GM11168 (cell line): Measurements from ENCODE around the gene ACTN1.

ENCODE experiments used
- in situ Hi-C: fragments of 300-500 bp; cut with MboI; formaldehyde crosslinking; loops from one replicate; pipeline ENCODE4 v1.12.0; 2022; ENCODE audit warnings: low sequenced_read_pairs; ENCODE audit not compliant: unreplicated experiment

ACTN1 gene

GRCh38 chr14:68939893-68940613 lies 39.0 kb downstream of the ACTN1 start:
- in situ Hi-C loops, result no loop called here

GRCh38 chr14:68939181-68939892 lies 39.8 kb downstream of the ACTN1 start:
- in situ Hi-C loops, result no loop called here

DNA sequence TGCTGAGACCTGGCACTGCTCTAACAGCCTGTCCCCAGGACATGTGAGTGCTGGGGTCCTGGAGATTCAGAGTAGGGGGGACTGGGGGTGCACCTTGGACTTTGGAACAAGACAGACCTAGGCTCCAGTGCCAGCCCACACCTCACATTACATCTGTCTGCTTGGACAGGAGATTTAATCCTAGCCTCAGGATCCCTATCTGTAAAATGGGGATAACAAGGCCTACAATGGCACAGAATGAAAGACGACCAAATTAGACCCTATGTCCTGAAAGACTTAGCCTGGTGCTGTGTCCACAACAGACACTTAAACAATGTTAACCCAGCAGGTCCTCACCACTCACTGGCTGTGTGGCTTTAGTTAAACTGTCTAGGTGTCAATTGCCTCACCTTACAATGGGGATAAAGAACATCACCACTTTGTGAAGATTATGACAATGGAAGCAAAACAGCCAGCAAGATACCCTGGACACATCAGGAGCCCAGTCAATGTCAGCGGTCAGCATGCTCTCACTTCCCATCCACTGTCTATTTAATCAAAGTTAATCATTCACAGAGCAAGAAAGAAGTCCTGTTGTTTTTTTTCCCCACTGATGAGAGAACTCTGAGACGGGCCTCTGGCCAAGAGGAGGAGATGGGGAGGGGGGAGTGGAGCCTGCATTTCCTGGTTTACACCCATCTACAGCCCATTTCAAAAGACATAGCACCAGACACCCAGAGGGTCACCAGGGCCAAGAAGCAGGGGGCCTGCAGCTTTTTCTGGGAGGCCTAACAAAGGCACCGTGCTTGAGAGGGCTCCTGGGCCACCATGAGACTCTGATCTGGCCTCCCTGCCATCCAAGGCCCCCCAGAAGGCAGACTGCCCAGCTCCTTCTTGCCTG lies 40.6 kb downstream of the ACTN1 start:
- in situ Hi-C loops, result no loop called here

DNA sequence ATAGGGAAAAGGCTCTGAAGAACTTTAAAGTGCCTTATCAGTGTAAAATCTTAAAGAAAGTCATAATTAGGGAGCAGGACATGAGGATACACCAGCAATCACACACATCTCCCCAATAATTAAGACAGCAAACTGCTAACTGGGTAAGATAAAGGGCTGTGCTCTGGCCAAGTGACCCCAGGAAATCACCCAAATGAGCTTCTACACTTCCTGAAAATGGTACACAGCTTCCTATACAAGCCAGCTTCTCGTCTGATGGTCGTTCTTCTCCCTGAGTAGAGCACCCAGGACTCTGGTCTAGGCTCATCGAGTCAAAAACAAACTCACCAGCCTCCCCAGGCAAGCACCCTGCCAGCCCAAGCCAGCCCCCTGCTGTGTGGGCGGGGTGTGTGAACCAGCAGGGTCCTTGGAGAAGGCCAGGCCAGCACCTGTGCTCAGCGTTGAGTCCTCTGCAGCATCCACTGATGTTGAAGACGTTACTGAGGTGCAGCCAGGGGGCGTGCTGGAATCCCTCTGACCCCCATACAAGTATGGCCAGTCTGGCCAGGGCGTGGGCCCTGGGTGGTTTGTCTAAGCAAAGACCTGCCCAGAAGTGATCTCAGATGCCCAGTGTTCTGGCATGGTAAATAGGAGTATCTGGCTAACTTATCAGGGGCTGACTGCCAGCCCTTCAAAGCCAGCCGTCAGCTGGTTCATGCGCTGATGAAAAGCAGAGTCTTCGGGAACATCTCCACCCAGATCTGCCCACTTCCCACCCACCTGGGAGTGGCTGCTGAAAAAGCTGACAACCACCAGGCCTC lies 41.4 kb downstream of the ACTN1 start:
- in situ Hi-C loops, result no loop called here

DNA sequence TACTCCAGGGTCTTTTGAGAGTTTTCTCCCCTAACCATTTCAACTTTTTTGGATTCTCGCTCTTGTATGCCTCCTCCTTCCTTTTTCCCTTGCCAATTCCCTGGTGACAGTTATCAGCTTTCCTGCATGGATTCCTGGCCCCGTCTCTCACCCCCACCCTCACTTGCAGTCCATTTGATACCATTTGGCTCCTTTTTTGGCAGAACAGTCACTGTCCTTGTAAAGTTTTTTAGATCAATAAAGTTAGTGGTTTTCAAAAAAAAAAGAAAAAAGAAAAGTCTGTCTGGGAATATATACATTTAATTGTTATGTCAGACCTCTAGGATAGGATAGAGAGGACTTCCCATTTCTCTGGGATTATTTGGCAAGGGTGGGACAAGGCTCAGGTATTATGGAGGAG lies 42.1 kb downstream of the ACTN1 start:
- in situ Hi-C loops, result no loop called here

GRCh38 chr14:68936476-68936875 lies 42.6 kb downstream of the ACTN1 start:
- in situ Hi-C loops, result no loop called here

DNA sequence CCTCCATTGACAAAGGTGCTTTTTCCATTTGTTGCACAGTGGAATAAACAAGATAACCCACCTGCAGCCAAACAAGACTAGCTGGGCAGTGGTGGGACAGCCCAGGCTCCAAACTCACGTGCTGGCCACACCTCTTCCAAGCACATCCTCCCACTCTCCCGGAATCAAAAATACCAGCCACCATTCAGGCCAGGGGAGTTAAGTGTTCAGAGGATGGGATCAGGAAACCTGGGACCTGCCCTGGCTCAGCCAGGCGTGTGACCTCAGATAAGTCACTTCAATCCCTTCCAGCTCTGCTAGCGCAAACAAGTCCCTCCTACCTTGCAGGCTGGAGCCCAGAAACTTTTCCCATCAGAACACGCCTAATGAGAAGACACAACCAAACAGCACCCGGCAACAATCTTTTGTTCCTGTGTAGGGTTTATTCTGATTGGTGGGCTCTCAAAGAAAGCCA lies 43.3 kb downstream of the ACTN1 start:
- in situ Hi-C loops, result no loop called here

DNA sequence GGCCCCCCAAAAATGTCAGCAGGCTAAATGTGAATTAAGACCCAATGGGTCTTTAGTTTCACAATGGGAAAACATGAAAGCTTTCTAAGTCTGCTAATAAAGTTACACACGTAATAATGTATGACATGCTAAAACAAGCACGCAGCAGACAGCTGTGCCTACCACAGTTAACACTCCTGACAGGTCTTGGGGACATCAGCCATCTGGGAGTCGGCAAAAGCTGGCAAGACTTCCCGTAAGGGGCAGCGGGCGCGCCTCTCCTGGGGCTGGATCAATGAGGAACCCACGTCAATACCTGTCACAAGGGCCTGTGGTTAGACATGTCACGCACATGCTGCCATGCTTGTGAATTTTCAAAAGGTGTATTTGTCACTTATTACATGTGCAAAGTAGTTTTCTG lies 45.0 kb downstream of the ACTN1 start:
- in situ Hi-C loops, result no loop called here

GRCh38 chr14:68932686-68933085 lies 46.4 kb downstream of the ACTN1 start:
- in situ Hi-C loops, result no loop called here

DNA sequence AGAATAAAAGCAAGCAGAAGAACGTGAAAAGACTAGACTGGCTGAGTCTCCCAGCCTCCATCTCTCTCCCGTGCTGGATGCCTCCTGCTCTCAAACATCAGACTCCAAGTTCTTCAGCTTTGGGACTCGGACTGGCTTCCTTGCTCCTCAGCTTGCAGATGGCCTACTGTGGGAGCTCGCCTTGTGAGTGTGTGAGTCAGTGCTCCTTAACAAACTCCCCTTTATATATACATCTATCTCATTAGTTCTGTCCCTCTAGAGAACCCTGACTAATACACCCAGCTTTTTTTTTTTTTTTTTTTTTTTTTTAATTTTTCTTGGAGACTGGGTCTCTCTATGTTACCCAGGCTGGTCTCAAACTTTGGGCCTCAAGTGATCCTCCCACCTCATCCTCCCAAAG lies 46.9 kb downstream of the ACTN1 start:
- in situ Hi-C loops, result no loop called here

GRCh38 chr14:68931474-68932051 lies 47.5 kb downstream of the ACTN1 start:
- in situ Hi-C loops, result no loop called here

DNA sequence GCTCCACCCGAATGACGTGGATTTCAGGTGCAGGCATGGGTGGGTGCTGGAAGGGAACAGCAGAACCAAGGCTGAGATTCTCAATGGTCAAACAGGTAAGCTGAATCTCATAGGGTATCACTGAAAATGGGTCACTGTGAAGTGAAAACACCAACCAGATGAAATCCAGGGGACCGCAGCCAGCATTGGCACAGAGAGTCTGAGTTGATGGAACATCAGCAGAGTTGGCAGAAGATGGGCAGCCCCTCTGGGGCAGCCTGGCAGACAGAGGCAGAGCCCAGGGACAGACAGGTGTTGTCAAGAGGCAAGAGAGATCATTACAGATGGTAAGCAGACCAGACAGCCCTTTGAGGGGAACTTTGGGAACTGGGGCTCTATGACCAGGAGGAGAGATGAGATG lies 48.0 kb downstream of the ACTN1 start:
- in situ Hi-C loops, result no loop called here

DNA sequence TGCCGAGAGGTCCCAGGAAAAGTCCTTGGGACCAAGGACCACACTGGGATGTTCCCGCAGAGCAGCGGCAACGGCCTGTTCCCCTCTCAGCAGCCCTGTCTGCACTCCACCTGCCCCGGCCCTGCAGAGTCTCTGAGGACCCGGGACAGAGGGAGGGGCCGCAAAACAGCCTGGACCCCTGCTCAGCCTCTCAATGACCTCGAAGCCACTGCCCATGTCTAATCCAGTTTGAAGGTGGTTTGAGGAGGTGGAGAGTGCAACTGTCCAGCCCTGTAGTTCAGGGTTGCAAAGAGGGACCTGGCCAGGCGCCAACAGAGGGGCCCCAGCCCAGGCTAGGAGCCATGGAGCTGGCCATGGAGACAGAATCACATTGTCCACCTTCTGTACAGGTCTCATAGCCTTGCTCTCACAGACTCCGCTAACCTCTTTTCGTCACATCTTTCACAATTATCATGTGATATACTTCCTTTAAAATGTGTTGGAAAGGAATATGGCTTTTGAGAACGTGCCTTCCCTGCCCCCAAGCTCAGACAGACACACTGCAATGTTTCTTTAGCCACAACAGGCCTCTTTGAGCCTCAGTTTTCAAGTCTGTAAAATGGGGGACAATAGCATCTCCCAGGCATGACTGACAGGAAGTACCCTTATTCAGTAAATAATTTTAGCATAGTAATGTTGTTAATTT lies 49.3 kb downstream of the ACTN1 start:
- in situ Hi-C loops, result no loop called here

GRCh38 chr14:68928770-68929550 lies 50.1 kb downstream of the ACTN1 start:
- in situ Hi-C loops, result no loop called here

- in situ Hi-C loops, result no loop called here
These were observed 51.0 kb downstream of the ACTN1 start for GRCh38 chr14:68927956-68928675.

DNA sequence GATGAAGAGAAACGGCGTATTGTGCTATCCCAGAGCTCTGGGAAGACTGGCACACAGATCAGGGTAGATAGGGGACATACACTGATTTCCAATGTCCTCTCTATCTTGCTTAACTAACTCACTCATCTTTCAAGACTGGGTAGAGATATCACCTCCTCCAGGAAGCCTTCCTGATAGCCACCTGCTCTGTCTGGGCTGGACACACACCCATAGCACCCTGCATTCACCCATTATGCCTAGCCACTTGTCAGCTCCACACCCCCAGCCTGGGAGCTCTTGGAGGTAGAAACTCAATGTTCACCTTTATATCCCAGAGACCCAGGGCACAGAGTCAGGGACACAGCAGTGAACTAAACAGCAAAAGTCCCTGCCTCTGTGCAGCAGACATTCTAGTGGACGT lies 52.0 kb downstream of the ACTN1 start:
- in situ Hi-C loops, result no loop called here

- in situ Hi-C loops, result no loop called here
These were observed 52.9 kb downstream of the ACTN1 start for GRCh38 chr14:68926236-68926635.

DNA sequence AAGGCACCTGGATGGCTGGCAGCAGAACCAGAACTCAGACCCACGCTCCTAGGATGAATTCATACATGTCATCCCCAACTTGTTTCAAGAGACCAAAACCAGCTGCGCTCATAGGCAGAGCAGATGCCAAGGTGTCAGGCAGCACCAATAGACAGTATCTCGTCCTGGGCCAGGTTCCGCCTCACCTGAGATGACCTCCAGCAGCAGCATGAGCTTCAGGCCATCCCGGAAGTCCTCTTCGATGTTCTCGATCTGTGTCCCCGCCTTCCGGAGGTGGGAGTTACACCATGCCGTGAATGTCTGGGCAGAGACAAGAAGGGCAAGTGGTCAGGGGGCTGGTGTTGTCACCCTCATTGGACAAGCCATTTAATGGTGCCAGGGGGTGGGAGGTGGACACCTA lies 53.7 kb downstream of the ACTN1 start:
- in situ Hi-C loops, result no loop called here
